ENCODE measurements around the gene MT1H.

GRCh38 chr16:56713794-56714193 lies 44.2 kb downstream of the MT1H start:
- TF ChIP-seq POLR2AphosphoS5 (IDR thresholded peaks at IDR 0.05) (no peak), POLR2A (IDR thresholded peaks at IDR 0.05) (no peak), CTCF (IDR thresholded peaks at IDR 0.05) (no peak)

All from breast epithelium (tissue), 3 donors.